Stimulated activated CD4-positive, alpha-beta T cell treated with anti-CD3 and anti-CD28 coated beads, Interleukin-1b, Interleukin-23, amount 100 ng/mL, for 24 hours (primary cell): Measurements from ENCODE around the gene GPATCH2.

Experiments used
- DNase-seq, 4 experiments: peaks; one replicate each; pipeline ENCODE4 v3.0.0-alpha.2; 2020; ENCODE audit warnings: low read depth in 4 of 4, low spot score in 1 of 4

Gene GPATCH2

GRCh38 chr1:217630711-217631591, at the start of gene GPATCH2, which contains the start of gene SPATA17:
GPATCH2 (minus strand) TSS chr1:217631090; CDS start chr1:217630971, 119 bp downstream.
SPATA17 (plus strand) TSS chr1:217631344; CDS start chr1:217631379, 35 bp downstream.
- peak; percentile 42 to 54 (median 50) for DNase-seq

GRCh38 chr1:217674028-217674729, 43.3 kb upstream of the GPATCH2 start:
- no peak for DNase-seq

- no peak for DNase-seq
Observed at GRCh38 chr1:217673387-217673786, 42.5 kb upstream of the GPATCH2 start.

- DNase-seq: no peak
Observed at GRCh38 chr1:217668351-217668940, 37.6 kb upstream of the GPATCH2 start.

- DNase-seq: no peak
Observed at GRCh38 chr1:217661407-217661806, 30.5 kb upstream of the GPATCH2 start.

GRCh38 chr1:217660353-217661062, 29.6 kb upstream of the GPATCH2 start:
- DNase-seq: no peak

GRCh38 chr1:217650674-217651073, 19.8 kb upstream of the GPATCH2 start:
- no peak for DNase-seq

- no peak for DNase-seq
Observed at GRCh38 chr1:217647791-217648190, 16.9 kb upstream of the GPATCH2 start.

- DNase-seq: no peak
Observed at GRCh38 chr1:217642455-217642854, 11.6 kb upstream of the GPATCH2 start.

- no peak for DNase-seq
Observed at GRCh38 chr1:217627431-217627830, 3.5 kb downstream of the GPATCH2 start.

GRCh38 chr1:217626321-217626720, 4.6 kb downstream of the GPATCH2 start:
- DNase-seq: no peak

GRCh38 chr1:217622042-217622441, 8.8 kb downstream of the GPATCH2 start:
- DNase-seq: no peak

- no peak for DNase-seq
Observed at GRCh38 chr1:217620814-217621213, 10.1 kb downstream of the GPATCH2 start.

GRCh38 chr1:217617126-217617525, 13.8 kb downstream of the GPATCH2 start:
- no peak for DNase-seq

GRCh38 chr1:217614200-217614712, 16.6 kb downstream of the GPATCH2 start:
- no peak for DNase-seq

GRCh38 chr1:217605390-217605789, 25.5 kb downstream of the GPATCH2 start:
- no peak for DNase-seq

GRCh38 chr1:217602380-217602779, 28.5 kb downstream of the GPATCH2 start:
- DNase-seq: no peak

GRCh38 chr1:217599154-217599553, 31.7 kb downstream of the GPATCH2 start:
- no peak for DNase-seq

- no peak for DNase-seq
Observed at GRCh38 chr1:217590598-217590997, 40.3 kb downstream of the GPATCH2 start.

- no peak for DNase-seq
Observed at GRCh38 chr1:217586586-217586985, 44.3 kb downstream of the GPATCH2 start.

- DNase-seq: no peak
Observed at GRCh38 chr1:217585577-217585976, 45.3 kb downstream of the GPATCH2 start.
